ENCODE data around the gene PRR19.

The PRR19 gene

GRCh38 chr19:42355896-42356295 is 54.0 kb downstream of the PRR19 start:
- no peak overlapping the region for H3K4me3 ChIP-seq (ENCODE audit: insufficient read depth, low read length, poor library complexity, severe bottlenecking)
- H3K4me2 ChIP-seq (ENCODE audit: low read depth, low read length, poor library complexity, severe bottlenecking), result no peak overlapping the region
- H2AFZ ChIP-seq (ENCODE audit: low read depth, low read length, severe bottlenecking), result no peak overlapping the region
- no peaks in the 10 kb centered on the region for H3K36me3 ChIP-seq (ENCODE audit: low read length)
- no peaks in the 10 kb centered on the region for H3K27me3 ChIP-seq (ENCODE audit: low read length)
- H4K20me1 ChIP-seq (ENCODE audit: low read depth, low read length), result no peaks in the 10 kb centered on the region
- H3K79me2 ChIP-seq (ENCODE audit: insufficient read depth, low read length), result no peaks in the 10 kb centered on the region
- no peaks in the 10 kb centered on the region for H3K9me3 ChIP-seq (ENCODE audit: insufficient read depth, low read length)
- no peak for TF ChIP-seq CTCF (IDR thresholded peaks at IDR 0.05; ENCODE audit: insufficient read depth, low read length, poor library complexity, severe bottlenecking)
- no peak for TF ChIP-seq EZH2phosphoT487 (conservative IDR thresholded peaks at IDR 0.05; ENCODE audit: low read length)
- no peaks in the 10 kb centered on the region for H3K9me2 ChIP-seq (replicated peaks; ENCODE audit: insufficient read depth, low read length)
- no peak overlapping the region for H3K9ac ChIP-seq (ENCODE audit: low read length)
- no peaks in the 10 kb centered on the region for H3F3A ChIP-seq (ENCODE audit: insufficient read depth)
- no peak overlapping the region for H3K27ac ChIP-seq (ENCODE audit: low read depth, low read length)

GRCh38 chr19:42356686-42357085 is 54.8 kb downstream of the PRR19 start:
- no peaks in the 10 kb centered on the region for H3K9me2 ChIP-seq (replicated peaks; ENCODE audit: insufficient read depth, low read length)
- TF ChIP-seq EZH2phosphoT487 (conservative IDR thresholded peaks at IDR 0.05; ENCODE audit: low read length) (no peak), CTCF (IDR thresholded peaks at IDR 0.05; ENCODE audit: insufficient read depth, low read length, poor library complexity, severe bottlenecking) (no peak)
- H3F3A ChIP-seq (ENCODE audit: insufficient read depth), result no peaks in the 10 kb centered on the region
- H3K79me2 ChIP-seq (ENCODE audit: insufficient read depth, low read length), result no peaks in the 10 kb centered on the region
- H3K9me3 ChIP-seq (ENCODE audit: insufficient read depth, low read length), result no peaks in the 10 kb centered on the region
- H3K4me2 ChIP-seq (ENCODE audit: low read depth, low read length, poor library complexity, severe bottlenecking), result no peak overlapping the region
- H3K27me3 ChIP-seq (ENCODE audit: low read length), result no peaks in the 10 kb centered on the region
- H3K27ac ChIP-seq (ENCODE audit: low read depth, low read length), result no peak overlapping the region
- no peak overlapping the region for H3K4me3 ChIP-seq (ENCODE audit: insufficient read depth, low read length, poor library complexity, severe bottlenecking)
- no peaks in the 10 kb centered on the region for H3K36me3 ChIP-seq (ENCODE audit: low read length)
- H3K9ac ChIP-seq (ENCODE audit: low read length), result no peak overlapping the region
- no peak overlapping the region for H2AFZ ChIP-seq (ENCODE audit: low read depth, low read length, severe bottlenecking)
- H4K20me1 ChIP-seq (ENCODE audit: low read depth, low read length), result no peaks in the 10 kb centered on the region

- no peak overlapping the region for H3K4me3 ChIP-seq (ENCODE audit: insufficient read depth, low read length, poor library complexity, severe bottlenecking)
- TF ChIP-seq CTCF (IDR thresholded peaks at IDR 0.05; ENCODE audit: insufficient read depth, low read length, poor library complexity, severe bottlenecking) (no peak), EZH2phosphoT487 (conservative IDR thresholded peaks at IDR 0.05; ENCODE audit: low read length) (no peak)
- H3K9me3 ChIP-seq (ENCODE audit: insufficient read depth, low read length), result no peaks in the 10 kb centered on the region
- H3K27me3 ChIP-seq (ENCODE audit: low read length), result no peaks in the 10 kb centered on the region
- no peak overlapping the region for H2AFZ ChIP-seq (ENCODE audit: low read depth, low read length, severe bottlenecking)
- H3K79me2 ChIP-seq (ENCODE audit: insufficient read depth, low read length), result no peaks in the 10 kb centered on the region
- no peak overlapping the region for H3K27ac ChIP-seq (ENCODE audit: low read depth, low read length)
- no peaks in the 10 kb centered on the region for H4K20me1 ChIP-seq (ENCODE audit: low read depth, low read length)
- H3K9ac ChIP-seq (ENCODE audit: low read length), result no peak overlapping the region
- H3K9me2 ChIP-seq (replicated peaks; ENCODE audit: insufficient read depth, low read length), result no peaks in the 10 kb centered on the region
- no peaks in the 10 kb centered on the region for H3F3A ChIP-seq (ENCODE audit: insufficient read depth)
- H3K4me2 ChIP-seq (ENCODE audit: low read depth, low read length, poor library complexity, severe bottlenecking), result no peak overlapping the region
- H3K36me3 ChIP-seq (ENCODE audit: low read length), result no peaks in the 10 kb centered on the region
These were observed 55.4 kb downstream of the PRR19 start for GRCh38 chr19:42357290-42357689.

Data from SU-DHL-6 (cell line).